Ishikawa (cell line): ENCODE measurements around the gene SOBP.

Experiments used
- CREB1 ChIP-seq: IDR thresholded peaks from 2 replicates; pipeline ENCODE4 v1.6.1; 2012; ENCODE audit warnings: low read depth
- EGR1 ChIP-seq: IDR thresholded peaks from 2 replicates; pipeline ENCODE4 v1.6.1; 2012
- EP300 ChIP-seq: IDR thresholded peaks from 2 replicates; pipeline ENCODE4 v1.6.1; 2012; ENCODE audit warnings: borderline replicate concordance
- FOXM1 ChIP-seq: IDR thresholded peaks from 2 replicates; pipeline ENCODE4 v1.6.1; 2012; ENCODE audit warnings: low read depth, borderline replicate concordance
- MAX ChIP-seq: IDR thresholded peaks from 2 replicates; pipeline ENCODE4 v1.6.1; 2012
- RAD21 ChIP-seq: IDR thresholded peaks from 2 replicates; pipeline ENCODE4 v1.6.1; 2012; ENCODE audit warnings: low read depth
- TCF12 ChIP-seq: IDR thresholded peaks from 2 replicates; pipeline ENCODE4 v1.6.1; 2012; ENCODE audit warnings: low read depth
- YY1 ChIP-seq: IDR thresholded peaks from 2 replicates; pipeline ENCODE4 v1.6.1; 2012; ENCODE audit warnings: low read depth
- TF ChIP-seq, protein P1 (sequence below): IDR thresholded peaks from 2 replicates; pipeline ENCODE4 v1.6.1; 2012; ENCODE audit warnings: low read depth, mild to moderate bottlenecking

DNA sequence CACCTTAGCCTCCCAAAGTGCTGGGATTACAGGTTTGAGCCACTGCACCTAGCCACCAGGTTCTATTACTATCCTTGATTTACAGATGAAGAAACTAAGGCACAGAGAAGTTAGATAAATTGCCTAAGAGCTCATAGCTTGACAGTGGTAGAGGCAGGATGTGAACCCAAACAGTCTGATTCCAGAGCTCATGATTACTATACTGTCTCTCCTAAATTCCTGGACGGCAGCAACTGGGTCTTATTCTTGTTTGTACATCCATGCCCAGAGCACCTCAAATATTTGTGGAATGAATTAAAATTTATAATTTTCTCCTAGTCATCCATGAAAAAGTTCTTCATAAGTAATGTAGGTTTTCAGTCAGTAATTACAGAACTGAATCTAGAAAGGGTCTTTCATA is 45.6 kb upstream of the SOBP start:
- no peak for TF ChIP-seq EP300
- TF ChIP-seq RAD21: no peak
- no peak for TF ChIP-seq FOXM1
- TF ChIP-seq EGR1: no peak
- TF ChIP-seq TCF12: no peak
- TF ChIP-seq MAX: no peak
- no peak for TF ChIP-seq CREB1
- TF ChIP-seq, protein P1, sequence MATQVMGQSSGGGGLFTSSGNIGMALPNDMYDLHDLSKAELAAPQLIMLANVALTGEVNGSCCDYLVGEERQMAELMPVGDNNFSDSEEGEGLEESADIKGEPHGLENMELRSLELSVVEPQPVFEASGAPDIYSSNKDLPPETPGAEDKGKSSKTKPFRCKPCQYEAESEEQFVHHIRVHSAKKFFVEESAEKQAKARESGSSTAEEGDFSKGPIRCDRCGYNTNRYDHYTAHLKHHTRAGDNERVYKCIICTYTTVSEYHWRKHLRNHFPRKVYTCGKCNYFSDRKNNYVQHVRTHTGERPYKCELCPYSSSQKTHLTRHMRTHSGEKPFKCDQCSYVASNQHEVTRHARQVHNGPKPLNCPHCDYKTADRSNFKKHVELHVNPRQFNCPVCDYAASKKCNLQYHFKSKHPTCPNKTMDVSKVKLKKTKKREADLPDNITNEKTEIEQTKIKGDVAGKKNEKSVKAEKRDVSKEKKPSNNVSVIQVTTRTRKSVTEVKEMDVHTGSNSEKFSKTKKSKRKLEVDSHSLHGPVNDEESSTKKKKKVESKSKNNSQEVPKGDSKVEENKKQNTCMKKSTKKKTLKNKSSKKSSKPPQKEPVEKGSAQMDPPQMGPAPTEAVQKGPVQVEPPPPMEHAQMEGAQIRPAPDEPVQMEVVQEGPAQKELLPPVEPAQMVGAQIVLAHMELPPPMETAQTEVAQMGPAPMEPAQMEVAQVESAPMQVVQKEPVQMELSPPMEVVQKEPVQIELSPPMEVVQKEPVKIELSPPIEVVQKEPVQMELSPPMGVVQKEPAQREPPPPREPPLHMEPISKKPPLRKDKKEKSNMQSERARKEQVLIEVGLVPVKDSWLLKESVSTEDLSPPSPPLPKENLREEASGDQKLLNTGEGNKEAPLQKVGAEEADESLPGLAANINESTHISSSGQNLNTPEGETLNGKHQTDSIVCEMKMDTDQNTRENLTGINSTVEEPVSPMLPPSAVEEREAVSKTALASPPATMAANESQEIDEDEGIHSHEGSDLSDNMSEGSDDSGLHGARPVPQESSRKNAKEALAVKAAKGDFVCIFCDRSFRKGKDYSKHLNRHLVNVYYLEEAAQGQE: no peak
- TF ChIP-seq YY1: no peak
